Fibroblast of mammary gland (primary cell): ENCODE measurements around the gene COBLL1.

Source experiments
- DNase-seq: peaks from one replicate; pipeline ENCODE4 v3.0.0-alpha.2; 2010; ENCODE audit warnings: low read depth
- H3K4me3 ChIP-seq: 2 replicates; pipeline ENCODE4 v1.5.1; 2011; ENCODE audit warnings: low read depth, mild to moderate bottlenecking, low read length, moderate library complexity; ENCODE audit not compliant: control insufficient read depth
- CTCF ChIP-seq: conservative IDR thresholded peaks from 2 replicates; pipeline ENCODE4 v1.5.1; 2011; ENCODE audit warnings: low read depth, low read length, inconsistent platforms; ENCODE audit not compliant: control insufficient read depth, insufficient read depth

Gene COBLL1

GRCh38 chr2:164852086-164852485 lies 10.5 kb upstream of the COBLL1 start:
- H3K4me3 ChIP-seq = no peak overlapping the region
- TF ChIP-seq CTCF = no peak
- no peak for DNase-seq

- H3K4me3 ChIP-seq = no peak overlapping the region
- no peak for DNase-seq
- no peak for TF ChIP-seq CTCF
These were observed 8.6 kb upstream of the COBLL1 start for GRCh38 chr2:164850235-164850634.

- no peak overlapping the region for H3K4me3 ChIP-seq
- no peak for TF ChIP-seq CTCF
- no peak for DNase-seq
These were observed 7.9 kb upstream of the COBLL1 start for GRCh38 chr2:164849506-164849905.

- no peak overlapping the region for H3K4me3 ChIP-seq
- no peak for TF ChIP-seq CTCF
- no peak for DNase-seq
These were observed 6.5 kb upstream of the COBLL1 start for GRCh38 chr2:164847981-164848741.

- H3K4me3 ChIP-seq = no peak overlapping the region
- no peak for DNase-seq
- TF ChIP-seq CTCF = no peak
These were observed 5.7 kb upstream of the COBLL1 start for GRCh38 chr2:164847291-164847690.

- TF ChIP-seq CTCF = no peak
- DNase-seq = no peak
- no peak overlapping the region for H3K4me3 ChIP-seq
These were observed 4.7 kb upstream of the COBLL1 start for GRCh38 chr2:164846276-164846675.
